H9 (cell line): Measurements from ENCODE around the gene NUP214. TPM values are rescaled to one million over a fixed set of nuclear protein-coding genes. Genes with fewer than 3 reads are reported as not detected.
"Not testable (repeated sequence)": the region's sequence is repeated elsewhere in the genome, so short reads cannot be mapped to it uniquely, and the experiment has no call there.

Experiments used
- DNase-seq: peaks from one replicate; pipeline ENCODE4 v3.0.0-alpha.2; 2017
- H2AFZ ChIP-seq: one replicate; pipeline ENCODE4 v1.6.1; 2013; ENCODE audit warnings: mild to moderate bottlenecking, low read length, control low read depth, moderate library complexity
- H2AK5ac ChIP-seq: 2 replicates; pipeline ENCODE4 v1.6.1; 2013; ENCODE audit warnings: low read length, control low read depth, mixed read lengths; ENCODE audit not compliant: insufficient read length
- H2BK120ac ChIP-seq: one replicate; pipeline ENCODE4 v1.6.1; 2013; ENCODE audit warnings: low read depth, mild to moderate bottlenecking, low read length, control low read depth, inconsistent platforms; ENCODE audit not compliant: poor library complexity, severe bottlenecking
- H2BK12ac ChIP-seq: 2 replicates; pipeline ENCODE4 v1.6.1; 2013; ENCODE audit warnings: low read length, control low read depth, mixed read lengths, low read depth; ENCODE audit not compliant: insufficient read length
- H2BK15ac ChIP-seq: 2 replicates; pipeline ENCODE4 v1.6.1; 2013; ENCODE audit warnings: low read depth, low read length, control low read depth
- H2BK20ac ChIP-seq: one replicate; pipeline ENCODE4 v1.6.1; 2013; ENCODE audit warnings: low read depth, mild to moderate bottlenecking, low read length, control low read depth, inconsistent platforms; ENCODE audit not compliant: poor library complexity, severe bottlenecking
- H2BK5ac ChIP-seq: 2 replicates; pipeline ENCODE4 v1.6.1; 2013; ENCODE audit warnings: low read length, control low read depth, mixed read lengths; ENCODE audit not compliant: insufficient read length
- H3K14ac ChIP-seq: 2 replicates; pipeline ENCODE4 v1.6.1; 2013; ENCODE audit warnings: low read length, control low read depth; ENCODE audit not compliant: insufficient read depth
- H3K18ac ChIP-seq: 2 replicates; pipeline ENCODE4 v1.6.1; 2013; ENCODE audit warnings: low read depth, mild to moderate bottlenecking, mixed read lengths, low read length, control low read depth; ENCODE audit not compliant: insufficient read length
- H3K23ac ChIP-seq: 2 replicates; pipeline ENCODE4 v1.6.1; 2013; ENCODE audit warnings: low read length, control low read depth, mixed read lengths, low read depth; ENCODE audit not compliant: insufficient read length
- H3K23me2 ChIP-seq: 2 replicates; pipeline ENCODE4 v1.6.1; 2013; ENCODE audit warnings: low read depth, mild to moderate bottlenecking, mixed read lengths, low read length, control low read depth; ENCODE audit not compliant: insufficient read length, poor library complexity, severe bottlenecking
- H3K27ac ChIP-seq: 2 replicates; pipeline ENCODE4 v1.5.1; 2013; ENCODE audit warnings: low read length, control low read depth, mixed read lengths, low read depth; ENCODE audit not compliant: insufficient read length
- H3K27me3 ChIP-seq: 2 replicates; pipeline ENCODE4 v1.6.1; 2013; ENCODE audit warnings: low read length, control low read depth, inconsistent platforms; ENCODE audit not compliant: insufficient read depth
- H3K4ac ChIP-seq: 2 replicates; pipeline ENCODE4 v1.6.1; 2013; ENCODE audit warnings: low read depth, mild to moderate bottlenecking, control low read depth, inconsistent platforms, low read length, moderate library complexity
- H3K4me1 ChIP-seq: 2 replicates; pipeline ENCODE4 v1.6.1; 2013; ENCODE audit warnings: low read length, control low read depth, inconsistent platforms; ENCODE audit not compliant: insufficient read depth
- H3K4me2 ChIP-seq: 2 replicates; pipeline ENCODE4 v1.6.1; 2013; ENCODE audit warnings: low read length, control low read depth, mixed read lengths; ENCODE audit not compliant: insufficient read length, insufficient read depth
- H3K56ac ChIP-seq: 2 replicates; pipeline ENCODE4 v1.6.1; 2013; ENCODE audit warnings: low read depth, mild to moderate bottlenecking, mixed read lengths, low read length, control low read depth; ENCODE audit not compliant: insufficient read length
- H3K79me1 ChIP-seq: 2 replicates; pipeline ENCODE4 v1.6.1; 2013; ENCODE audit warnings: low read depth, mild to moderate bottlenecking, moderate library complexity, low read length, control low read depth, inconsistent platforms; ENCODE audit not compliant: insufficient read depth, poor library complexity, severe bottlenecking
- H3K79me2 ChIP-seq: 2 replicates; pipeline ENCODE4 v1.6.1; 2013; ENCODE audit warnings: low read length, control low read depth, inconsistent platforms; ENCODE audit not compliant: insufficient read depth
- H3K9ac ChIP-seq: 2 replicates; pipeline ENCODE4 v1.6.1; 2013; ENCODE audit warnings: low read length, control low read depth, mixed read lengths; ENCODE audit not compliant: insufficient read length; ENCODE audit errors: extremely low read depth
- H3K9me3 ChIP-seq: one replicate; pipeline ENCODE4 v1.6.1; 2013; ENCODE audit warnings: low read depth, low read length, inconsistent platforms; ENCODE audit not compliant: control insufficient read depth
- H3T11ph ChIP-seq: one replicate; pipeline ENCODE4 v1.6.1; 2013; ENCODE audit warnings: mild to moderate bottlenecking, low read length, control low read depth, inconsistent platforms
- H4K20me1 ChIP-seq: one replicate; pipeline ENCODE4 v1.6.1; 2013; ENCODE audit not compliant: control insufficient read depth, insufficient read length, insufficient read depth
- H4K5ac ChIP-seq: 2 replicates; pipeline ENCODE4 v1.6.1; 2013; ENCODE audit warnings: low read depth, mild to moderate bottlenecking, mixed read lengths, low read length, control low read depth; ENCODE audit not compliant: insufficient read length
- H4K8ac ChIP-seq: replicated peaks from 2 replicates; pipeline ENCODE4 v1.6.1; 2013; ENCODE audit warnings: low read length, control low read depth, mixed read lengths, low read depth; ENCODE audit not compliant: insufficient read length
- H4K91ac ChIP-seq: 2 replicates; pipeline ENCODE4 v1.6.1; 2013; ENCODE audit warnings: low read depth, mild to moderate bottlenecking, moderate library complexity, mixed read lengths, low read length, control low read depth; ENCODE audit not compliant: insufficient read length
- H3K27ac Mint-ChIP-seq, 3 experiments: 2 replicates in 2 of 3; 3 replicates in 1 of 3; pipeline ENCODE4 v1.8.0; 2020 to 2021; ENCODE audit warnings: mixed read lengths in 3 of 3, mild to moderate bottlenecking in 1 of 3, moderate library complexity in 1 of 3
- H3K27me3 Mint-ChIP-seq: 2 replicates; pipeline ENCODE4 v1.8.0; 2021; ENCODE audit warnings: low read depth, mild to moderate bottlenecking, moderate library complexity, mixed read lengths
- H3K36me3 Mint-ChIP-seq, 3 experiments: 2 replicates in 2 of 3; 3 replicates in 1 of 3; pipeline ENCODE4 v1.8.0; 2020 to 2021; ENCODE audit warnings: low read depth in 3 of 3, mixed read lengths in 3 of 3; ENCODE audit not compliant: insufficient read depth in 1 of 3
- H3K4me1 Mint-ChIP-seq, 2 experiments: 2 replicates each; pipeline ENCODE4 v1.8.0; 2020; ENCODE audit warnings: mixed read lengths in 2 of 2
- H3K4me3 Mint-ChIP-seq, 2 experiments: 2 replicates in 1 of 2; 3 replicates in 1 of 2; pipeline ENCODE4 v1.8.0; 2020 to 2021; ENCODE audit warnings: mild to moderate bottlenecking in 2 of 2, mixed read lengths in 2 of 2, moderate library complexity in 1 of 2
- H3K9me3 Mint-ChIP-seq, 2 experiments: 2 replicates in 1 of 2; 3 replicates in 1 of 2; pipeline ENCODE4 v1.8.0; 2020; ENCODE audit warnings: mild to moderate bottlenecking in 2 of 2, mixed read lengths in 2 of 2, moderate library complexity in 1 of 2
- CTCF ChIP-seq: fragments of 200-600 bp; sonication (generic); conservative IDR thresholded peaks from 3 replicates; pipeline ENCODE4 v1.8.0; 2021; ENCODE audit warnings: antibody characterized with exemption, mild to moderate bottlenecking
- WGBS: extraction: QIAGEN DNeasy Blood & Tissue Kit; methylation state at CpG from one replicate; pipeline ENCODE4 v1.1.7; 2013; ENCODE audit warnings: missing lambda C conversion rate, low lambda C conversion rate, mixed read lengths; ENCODE audit not compliant: insufficient read length; ENCODE audit errors: extremely low coverage; 5-methylcytosine and 5-hydroxymethylcytosine counted together
- total RNA-seq: library from RNA; stranded (reverse); gene quantifications from 2 replicates; pipeline ENCODE4 v1.2.1, GENCODE V29; 2021

Gene NUP214
- total RNA-seq, 1 experiment from 2014 or later, result 53.8 TPM

- no peak overlapping the region for H3K4me3 Mint-ChIP-seq
Measured at GRCh38 chr9:131206495-131206894, 81.1 kb downstream of the NUP214 start.

GRCh38 chr9:131211920-131212319 is 86.5 kb downstream of the NUP214 start:
- H3K4me1 ChIP-seq, H3K4ac ChIP-seq, H3K9me3 ChIP-seq, H3K27ac Mint-ChIP-seq, H3K79me1 ChIP-seq, H3K27ac ChIP-seq, H3K9ac ChIP-seq, H3K23ac ChIP-seq, H3K23me2 ChIP-seq, H3K14ac ChIP-seq, DNase-seq, H2AK5ac ChIP-seq, H3K27me3 ChIP-seq, H3K4me1 Mint-ChIP-seq, H2BK20ac ChIP-seq, H2BK12ac ChIP-seq, H3K4me2 ChIP-seq, H3K56ac ChIP-seq, H4K8ac ChIP-seq, H3K4me3 Mint-ChIP-seq, H4K91ac ChIP-seq, H2BK15ac ChIP-seq, H2AFZ ChIP-seq, H3K27me3 Mint-ChIP-seq, H2BK120ac ChIP-seq, H4K20me1 ChIP-seq, H2BK5ac ChIP-seq, H3K79me2 ChIP-seq, H4K5ac ChIP-seq, H3K18ac ChIP-seq, H3T11ph ChIP-seq: not testable (repeated sequence)
- Mint-ChIP-seq H3K9me3 (peaks cover 10 to 16% of the 10 kb centered on the region in 2 experiments), H3K36me3 (peaks cover 35 to 55% (median 55%) of the 10 kb centered on the region in 3 experiments)
- no CpG with 5 or more reads among the region's 4 CpGs for WGBS

More at GRCh38 chr9:131206495-131206894, 81.1 kb downstream of the NUP214 start:
- TF ChIP-seq CTCF, result no peak
- H2BK120ac ChIP-seq, result no peak overlapping the region
- no peak overlapping the region for H3K9ac ChIP-seq
- H3K4ac ChIP-seq, result no peak overlapping the region
- H3K79me1 ChIP-seq, result no peaks in the 10 kb centered on the region
- H2BK12ac ChIP-seq, result no peak overlapping the region
- no peaks in the 10 kb centered on the region for H3K79me2 ChIP-seq
- no peak for DNase-seq
- no peak overlapping the region for H2BK5ac ChIP-seq
- no peak overlapping the region for H4K5ac ChIP-seq
- H3K9me3 Mint-ChIP-seq, result peaks cover 0 to 8% of the 10 kb centered on the region in 2 experiments; a peak in 4 of 5 replicates
- H3K23me2 ChIP-seq, result no peaks in the 10 kb centered on the region
- no peak overlapping the region for H2BK20ac ChIP-seq
- no peaks in the 10 kb centered on the region for H3K27me3 Mint-ChIP-seq
- H3K4me1 ChIP-seq, result no peaks in the 10 kb centered on the region; the same call in 1 of the 2 replicates
- H2AK5ac ChIP-seq, result no peak overlapping the region
- no peak overlapping the region for H2BK15ac ChIP-seq
- H3K27ac Mint-ChIP-seq, result no peak overlapping the region
- H2AFZ ChIP-seq, result no peak overlapping the region
- H3K36me3 Mint-ChIP-seq, result peaks cover 38 to 59% (median 52%) of the 10 kb centered on the region in 3 experiments
- no peak overlapping the region for H4K8ac ChIP-seq
- no peaks in the 10 kb centered on the region for H3K27me3 ChIP-seq
- no peak overlapping the region for H3K27ac ChIP-seq
- no peaks in the 10 kb centered on the region for H4K20me1 ChIP-seq
- H4K91ac ChIP-seq, result no peak overlapping the region
- no CpG with 5 or more reads among the region's 3 CpGs for WGBS
- H3K23ac ChIP-seq, result no peak overlapping the region
- no peak overlapping the region for H3K4me2 ChIP-seq
- H3T11ph ChIP-seq, result no peak overlapping the region
- H3K4me1 Mint-ChIP-seq, result peaks cover 16% of the 10 kb centered on the region in 2 experiments
- no peaks in the 10 kb centered on the region for H3K9me3 ChIP-seq
- H3K14ac ChIP-seq, result no peak overlapping the region
- no peak overlapping the region for H3K56ac ChIP-seq
- H3K18ac ChIP-seq, result no peak overlapping the region
